GM19099 (cell line): ENCODE measurements around the gene POR.

Experiments
- POLR2A ChIP-seq: IDR thresholded peaks from 3 replicates; pipeline ENCODE4 v1.6.1; 2011; ENCODE audit warnings: low read depth; ENCODE audit not compliant: insufficient read length; ENCODE audit errors: extremely low read depth

POR gene

DNA sequence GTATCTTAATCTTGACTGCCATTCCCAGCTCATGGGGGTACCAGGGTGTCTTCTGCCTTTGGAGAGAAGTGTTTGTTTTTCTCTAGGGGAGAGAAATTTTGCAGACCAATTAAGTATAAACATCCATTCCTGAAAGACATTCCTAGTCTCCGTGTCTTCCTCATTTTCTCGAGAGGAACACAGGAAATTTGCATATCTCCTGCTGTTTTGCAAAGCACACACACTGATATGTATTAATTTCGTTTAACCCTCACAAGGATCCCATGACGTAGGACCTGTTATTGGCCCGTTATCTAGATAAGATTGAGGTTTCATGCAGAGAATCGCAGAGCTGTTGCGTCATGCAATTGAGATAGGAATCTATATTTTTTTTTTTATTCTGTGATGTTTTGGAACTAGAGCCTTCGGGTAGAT, 35.2 kb upstream of the POR start:
- no peak for TF ChIP-seq POLR2A

DNA sequence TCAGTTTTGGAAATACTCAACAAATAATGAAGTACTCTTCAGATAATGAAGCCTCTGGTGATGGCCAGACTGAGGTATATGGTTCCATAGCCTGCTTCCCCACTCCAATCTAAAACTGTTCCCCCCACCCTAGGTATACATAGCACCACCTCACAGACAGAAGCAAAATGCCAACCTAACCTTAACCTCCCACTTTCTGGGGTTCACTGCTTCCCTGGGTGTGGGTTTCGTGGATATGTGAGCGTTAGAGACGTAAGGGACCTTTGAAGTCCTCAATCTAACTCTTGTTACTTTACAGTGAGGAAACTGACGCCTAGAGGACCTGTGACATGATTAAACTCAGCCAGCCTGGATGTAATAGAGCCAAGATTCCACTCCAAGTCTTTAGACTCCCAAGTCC, 34.7 kb upstream of the POR start:
- no peak for TF ChIP-seq POLR2A

DNA sequence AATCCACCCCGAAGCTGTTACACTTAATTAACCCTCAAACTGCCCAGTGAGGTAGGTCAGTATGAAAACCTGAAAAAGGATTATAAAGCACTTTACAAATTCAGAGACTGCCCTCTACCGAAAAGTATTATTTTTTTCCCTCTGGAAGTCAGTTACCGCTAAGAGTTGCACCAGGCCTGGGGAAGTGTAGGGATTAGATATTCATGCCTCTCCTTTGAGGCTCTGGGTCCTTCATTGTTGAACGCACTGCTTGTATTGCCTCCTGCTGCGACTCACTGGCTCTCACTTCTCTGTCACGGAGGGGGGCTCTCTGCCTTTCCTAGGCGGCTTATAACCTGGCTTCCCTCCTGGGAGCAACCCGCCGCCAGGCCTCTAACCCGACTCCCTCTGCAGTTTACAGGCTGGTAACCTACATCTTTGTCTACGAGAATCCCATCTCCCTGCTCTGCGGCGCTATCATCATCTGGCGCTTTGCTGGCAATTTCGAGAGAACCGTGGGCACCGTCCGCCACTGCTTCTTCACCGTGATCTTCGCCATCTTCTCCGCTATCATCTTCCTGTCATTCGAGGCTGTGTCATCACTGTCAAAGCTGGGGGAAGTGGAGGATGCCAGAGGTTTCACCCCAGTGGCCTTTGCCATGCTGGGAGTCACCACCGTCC, 33.4 kb upstream of the POR start:
- no peak for TF ChIP-seq POLR2A

DNA sequence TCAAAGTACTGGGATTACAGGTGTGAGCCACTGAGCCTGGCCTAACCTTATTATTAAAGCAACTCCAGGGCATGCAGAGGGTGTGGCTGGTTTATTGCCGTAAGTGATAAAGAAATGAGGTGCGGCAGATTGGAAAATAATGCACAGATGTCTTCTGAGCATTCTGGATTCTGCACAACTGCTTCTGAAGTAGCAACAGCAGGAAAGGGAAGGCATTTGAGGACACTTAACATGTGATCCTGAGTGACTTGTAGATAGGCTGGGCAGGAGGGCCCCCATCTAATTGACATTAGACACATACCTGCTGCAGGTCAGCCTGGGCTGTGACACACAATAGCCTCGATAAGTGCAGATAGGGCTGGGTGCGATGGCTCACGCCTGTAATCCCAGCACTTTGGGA, 30.5 kb upstream of the POR start:
- TF ChIP-seq POLR2A = no peak

DNA sequence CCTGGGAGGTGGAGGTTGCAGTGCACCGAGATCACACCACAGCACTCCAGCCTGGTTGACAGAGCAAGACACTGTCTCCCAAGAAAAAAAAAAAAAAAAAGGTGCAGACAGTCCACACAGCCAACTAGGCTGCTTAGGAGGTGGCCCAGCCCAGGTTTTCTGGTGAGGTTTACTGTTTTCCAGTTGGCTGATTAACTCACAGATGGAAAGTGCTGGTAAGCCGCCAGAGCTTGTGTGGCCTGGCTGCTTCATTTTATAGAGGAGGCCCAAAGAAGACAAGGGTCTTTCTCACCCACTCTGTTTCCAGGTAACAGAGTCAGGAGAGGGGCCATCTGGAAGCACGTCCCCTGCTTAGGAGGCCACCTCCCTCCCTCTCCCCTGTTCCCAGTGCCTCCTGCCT, 29.9 kb upstream of the POR start:
- no peak for TF ChIP-seq POLR2A

DNA sequence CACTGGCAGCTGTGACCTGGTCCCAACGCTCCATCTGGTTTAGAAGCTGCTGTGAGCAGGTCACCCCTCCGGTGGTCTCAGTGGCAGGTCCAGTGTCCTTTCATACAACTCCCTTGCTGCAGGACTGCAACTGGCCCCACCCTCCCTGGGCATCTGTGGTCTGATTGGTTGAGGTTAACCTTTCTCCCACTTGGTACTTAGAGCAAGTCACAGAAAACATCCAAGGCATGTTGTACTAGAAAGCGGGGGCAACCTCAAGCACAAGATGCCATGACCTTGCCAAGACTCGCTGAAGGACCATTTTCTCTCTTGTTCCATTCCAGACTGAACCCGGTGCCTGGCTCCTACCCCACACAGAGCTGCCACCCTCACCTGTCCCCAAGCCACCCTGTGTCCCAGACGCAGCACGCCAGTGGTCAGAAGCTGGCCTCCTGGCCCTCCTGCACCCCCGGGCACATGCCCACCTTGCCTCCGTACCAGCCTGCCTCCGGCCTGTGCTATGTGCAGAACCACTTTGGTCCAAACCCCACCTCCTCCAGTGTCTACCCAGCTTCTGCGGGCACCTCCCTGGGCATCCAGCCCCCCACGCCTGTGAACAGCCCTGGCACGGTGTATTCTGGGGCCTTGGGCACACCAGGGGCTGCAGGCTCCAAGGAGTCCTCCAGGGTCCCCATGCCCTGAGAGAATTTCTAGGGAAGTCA, 27.1 kb upstream of the POR start:
- TF ChIP-seq POLR2A = no peak

DNA sequence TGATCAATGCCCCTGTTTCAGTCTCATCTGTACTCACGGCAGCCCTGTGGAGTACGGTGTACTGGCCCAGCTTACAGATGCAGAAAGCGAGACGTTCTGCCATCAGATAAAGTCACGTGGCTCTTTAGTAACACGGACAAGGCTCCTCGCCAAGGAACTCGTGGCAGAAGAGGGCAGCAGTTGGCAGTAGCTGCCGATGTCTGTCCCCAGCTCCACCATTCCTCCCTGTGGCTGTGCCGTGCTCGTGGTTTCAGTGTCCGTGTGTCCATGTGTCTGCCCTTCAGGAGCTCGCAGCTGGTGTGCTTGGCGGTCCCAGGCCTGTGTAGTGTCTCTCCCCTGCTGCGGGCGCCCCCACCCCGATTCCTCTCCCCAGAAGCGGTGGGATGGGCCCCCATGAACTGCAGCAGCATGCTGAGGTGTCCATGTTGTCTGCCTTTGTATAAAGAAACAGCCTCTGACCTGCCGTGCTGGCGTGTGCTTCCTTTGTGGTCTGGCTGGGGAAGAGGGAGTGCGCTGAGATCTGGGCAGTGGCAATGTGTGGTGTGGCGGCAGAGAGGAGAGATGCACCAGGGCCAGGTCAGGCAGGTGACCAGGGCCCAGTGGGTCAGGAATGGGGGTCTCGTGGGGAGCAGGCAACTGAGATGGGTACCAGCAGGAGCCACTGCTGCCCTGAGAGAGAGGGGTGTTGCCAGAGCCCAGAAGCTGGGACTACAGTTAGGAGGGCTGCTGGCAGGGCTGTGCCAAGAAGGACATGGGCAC, 26.3 kb upstream of the POR start:
- no peak for TF ChIP-seq POLR2A

DNA sequence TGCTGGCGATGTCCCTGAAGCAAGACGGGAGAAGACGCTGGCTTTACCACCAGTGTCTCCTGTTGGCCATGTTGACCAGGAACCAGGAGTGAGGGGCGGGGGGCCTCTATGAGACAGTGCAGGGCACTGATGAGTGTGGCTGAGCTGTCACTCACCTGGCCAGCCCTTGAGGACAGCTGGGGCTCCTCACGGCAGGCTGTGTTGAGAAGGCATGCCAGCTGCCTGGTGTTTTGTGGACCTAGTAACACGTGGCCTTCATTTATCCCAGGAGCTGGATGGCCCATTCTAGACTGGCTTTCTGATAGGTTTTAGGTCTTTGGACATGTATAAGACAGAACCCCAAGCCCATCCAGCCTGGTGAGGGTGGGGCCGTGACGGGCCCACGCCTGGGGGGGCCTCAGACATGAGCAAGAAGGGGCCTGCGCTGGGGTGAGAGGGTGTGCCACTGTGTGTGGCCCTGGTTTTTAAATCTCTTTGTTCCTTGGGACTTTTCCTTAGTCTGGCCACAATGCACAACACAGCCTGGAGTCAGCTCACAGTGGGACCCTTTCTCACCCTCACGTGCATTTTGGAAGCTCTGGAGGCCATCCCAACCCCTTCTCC, 25.6 kb upstream of the POR start:
- TF ChIP-seq POLR2A = no peak

DNA sequence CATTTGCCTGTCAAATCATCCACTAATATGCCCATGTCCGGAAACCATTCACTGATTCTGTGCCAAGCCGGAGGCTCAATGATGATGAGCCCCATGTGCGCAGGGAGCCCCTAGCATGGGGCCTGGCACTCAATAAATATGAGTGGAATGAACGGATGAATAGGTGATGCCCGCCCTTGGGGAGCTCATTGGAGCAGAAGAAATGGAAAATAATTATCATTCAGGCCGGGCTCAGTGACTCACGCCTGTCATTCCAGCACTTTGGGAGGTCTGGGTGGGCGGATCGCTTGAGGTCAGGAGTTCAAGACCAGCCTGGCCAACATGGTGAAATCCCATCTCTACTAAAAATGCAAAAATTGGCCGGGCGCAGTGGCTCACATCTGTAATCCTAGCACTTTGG, 25.1 kb upstream of the POR start:
- no peak for TF ChIP-seq POLR2A

DNA sequence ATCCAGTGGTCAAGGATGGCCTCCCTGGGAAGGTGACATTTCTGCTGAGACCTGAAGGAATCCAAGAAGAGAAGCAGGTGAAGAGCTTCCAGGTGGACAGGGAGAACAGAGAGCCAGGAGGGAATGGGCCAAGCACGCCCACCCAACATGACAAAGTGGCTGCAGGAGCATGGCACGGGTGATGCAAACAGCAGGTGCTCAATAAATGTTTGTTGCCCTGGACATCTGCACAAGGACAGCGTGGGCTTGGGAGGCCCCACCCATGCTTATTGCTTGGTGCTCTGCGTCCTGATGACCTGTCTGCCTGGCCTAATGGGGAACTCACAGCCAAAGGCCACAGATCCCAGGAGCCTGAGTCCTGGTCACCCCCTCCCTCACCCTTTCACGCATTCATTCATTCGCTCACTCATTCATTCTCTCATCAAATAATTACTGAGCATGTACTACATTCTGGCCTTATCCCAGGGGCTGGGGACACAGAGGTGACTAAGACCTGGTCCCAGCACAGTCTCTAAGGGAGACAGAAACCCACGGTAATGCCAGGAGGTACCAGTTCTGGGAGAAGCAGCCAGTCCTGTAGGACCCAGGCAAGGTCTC, 23.0 kb upstream of the POR start:
- TF ChIP-seq POLR2A = no peak

DNA sequence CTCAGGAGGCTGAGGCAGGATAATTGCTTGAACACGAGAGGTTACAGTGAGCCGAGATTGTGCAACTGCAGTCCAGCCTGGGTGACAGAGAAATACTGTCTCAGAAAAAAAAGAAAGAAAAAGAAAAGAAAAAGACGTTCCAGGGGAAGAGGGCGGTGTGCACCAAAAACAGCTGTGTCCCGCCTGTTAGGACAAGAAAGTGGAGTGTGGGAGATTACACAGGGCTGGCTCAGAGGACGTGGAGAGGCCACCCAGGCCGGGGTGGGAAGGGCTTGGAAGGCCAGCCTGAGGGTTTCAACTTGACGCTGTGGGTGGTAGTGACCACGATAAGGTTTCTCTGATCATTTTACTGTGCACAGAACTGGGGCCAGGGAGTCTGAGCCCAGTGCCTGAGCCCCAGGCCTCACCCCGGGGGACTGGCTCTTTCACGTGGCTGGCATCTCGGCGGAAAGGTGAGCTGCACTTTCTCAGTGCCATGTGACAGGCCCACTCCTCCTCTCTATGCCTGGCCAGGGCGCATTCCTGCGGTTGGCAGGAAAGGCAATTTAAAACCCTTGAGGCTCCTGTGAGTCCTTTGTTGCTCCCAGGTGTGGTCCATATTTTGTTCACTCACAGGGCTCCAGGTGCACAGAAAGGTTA, 22.2 kb upstream of the POR start:
- no peak for TF ChIP-seq POLR2A

DNA sequence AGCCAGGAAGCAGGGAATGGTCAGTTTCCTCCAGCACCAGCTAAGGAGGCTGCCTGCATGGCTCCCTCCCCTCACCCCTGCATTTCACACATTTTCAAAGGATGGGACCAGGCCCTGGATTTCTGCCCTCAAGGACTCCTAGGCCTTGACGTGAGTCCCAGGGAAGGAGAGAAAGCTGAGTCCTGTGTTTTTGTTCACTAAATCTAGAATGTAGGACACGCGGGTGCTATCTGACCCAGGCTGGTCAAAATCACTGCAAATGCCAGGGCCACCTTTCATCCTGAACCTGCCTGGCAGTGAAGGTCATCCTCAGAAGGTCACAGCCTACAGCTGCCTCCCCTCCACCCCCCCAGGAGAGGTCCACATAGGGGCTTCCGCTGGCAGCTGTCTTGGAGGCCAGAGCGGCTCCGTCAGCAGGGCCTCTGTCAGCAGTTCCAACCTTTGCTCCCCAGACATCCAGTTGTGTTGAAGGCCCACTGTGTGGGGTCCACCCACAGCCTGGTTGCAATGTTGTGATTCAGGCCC, 18.1 kb upstream of the POR start:
- TF ChIP-seq POLR2A = no peak

DNA sequence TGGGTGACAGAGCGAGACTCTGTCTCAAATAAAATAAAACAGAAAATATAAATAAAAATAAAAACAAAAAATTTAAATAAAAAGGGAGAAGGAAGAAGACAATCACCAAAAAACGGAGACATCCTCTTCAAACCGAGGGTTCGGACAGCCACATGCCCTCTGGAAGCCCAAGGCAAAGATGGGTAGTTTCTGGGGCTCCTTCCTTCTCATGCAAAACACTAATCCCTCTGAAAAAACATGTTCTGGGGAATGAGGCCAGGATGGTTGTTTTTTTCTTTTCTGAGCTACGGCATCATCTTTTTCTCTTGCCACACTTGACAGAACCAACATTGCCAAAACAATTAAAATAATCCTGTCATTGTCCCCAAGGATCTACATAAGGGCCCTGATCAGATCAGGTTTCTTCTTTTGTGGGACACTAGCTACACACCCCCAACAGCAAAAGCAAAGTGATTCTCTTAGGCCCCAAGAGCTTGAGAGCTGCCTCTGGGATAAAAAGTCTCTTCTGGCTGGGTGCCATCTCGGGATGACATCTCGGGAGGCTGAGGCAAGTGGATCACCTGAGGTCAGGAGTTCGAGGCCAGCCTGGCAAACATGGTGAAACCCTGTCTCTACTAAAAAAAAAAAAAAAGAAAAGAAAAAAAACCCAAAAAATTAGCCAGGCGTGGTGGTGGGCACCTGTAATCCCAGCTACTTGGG, 14.2 kb upstream of the POR start:
- no peak for TF ChIP-seq POLR2A
